Gastroesophageal sphincter (tissue), 4 donors: Measurements from ENCODE around the gene DTHD1. TPM values are rescaled to one million over a fixed set of nuclear protein-coding genes. Genes with fewer than 3 reads are reported as not detected.

ENCODE experiments used
- ATAC-seq: fragments of 150-250 bp; one replicate; pipeline ENCODE4 v1.9.1; 2016; ENCODE audit warnings: mild to moderate bottlenecking, moderate library complexity
- H3K27ac ChIP-seq, 4 donors: fragments of 200-600 bp; sonication (generic) in 3 of 4; 1 replicate in 3 of 4; 2 replicates in 1 of 4; pipeline ENCODE4 v1.5.1; 2016 to 2019
- H3K27me3 ChIP-seq: fragments of 200-600 bp; sonication (generic); one replicate; pipeline ENCODE4 v1.5.1; 2019
- H3K36me3 ChIP-seq, 2 donors: fragments of 200-600 bp; sonication (generic); one replicate each; pipeline ENCODE4 v1.5.1; 2019; ENCODE audit warnings: control low read depth in 1 of 2
- H3K4me1 ChIP-seq, 3 donors: fragments of 200-600 bp; sonication (generic); 1 replicate in 2 of 3; 2 replicates in 1 of 3; pipeline ENCODE4 v1.5.1; 2016 to 2019; ENCODE audit warnings: control low read depth in 2 of 3
- H3K4me3 ChIP-seq, 2 donors: fragments of 200-600 bp; sonication (generic); one replicate each; pipeline ENCODE4 v1.5.1; 2019; ENCODE audit warnings: mild to moderate bottlenecking in 1 of 2, moderate library complexity in 1 of 2
- H3K9me3 ChIP-seq, 3 donors: fragments of 200-600 bp; sonication (generic); one replicate each; pipeline ENCODE4 v1.5.1; 2017 to 2019; ENCODE audit warnings: control low read depth in 2 of 3
- EP300 ChIP-seq: sonication (generic); formaldehyde crosslinking; IDR thresholded peaks from one replicate; pipeline ENCODE4 v1.6.1; 2017; ENCODE audit warnings: antibody characterized with exemption, mild to moderate bottlenecking
- POLR2A ChIP-seq, 2 donors: fragments of 450-650 bp; IDR thresholded peaks; one replicate each; pipeline ENCODE4 v1.6.1; 2017; ENCODE audit warnings: antibody characterized with exemption in 2 of 2, mild to moderate bottlenecking in 2 of 2, moderate library complexity in 1 of 2
- POLR2AphosphoS5 ChIP-seq: sonication (generic); formaldehyde crosslinking; IDR thresholded peaks from one replicate; pipeline ENCODE4 v1.6.1; 2017; ENCODE audit warnings: antibody characterized with exemption
- WGBS, 2 donors: methylation state at CpG; one replicate each; pipeline ENCODE4 v1.1.5; 2018; ENCODE audit warnings: low coverage in 1 of 2; 5-methylcytosine and 5-hydroxymethylcytosine counted together
- total RNA-seq, 4 donors: library from RNA; depleted of rRNA; stranded (reverse); fragments of >200 nt; gene quantifications; one replicate each; pipeline ENCODE4 v1.1.0, GENCODE V29; 2016
- TF ChIP-seq, protein P1 (sequence below), 4 experiments: fragments of 200-600 bp in 2 of 4; fragments of 450-650 bp in 2 of 4; sonication (generic) in 1 of 4; IDR thresholded peaks; one replicate each; pipeline ENCODE4 v1.5.1; 2017 to 2019; ENCODE audit warnings: antibody characterized with exemption in 4 of 4, mild to moderate bottlenecking in 2 of 4, moderate library complexity in 2 of 4

The DTHD1 gene
- total RNA-seq, 4 donors from 2014 or later, result 0.15 to 0.81 TPM; not detected in 2

- H3K9me3 ChIP-seq, result no peaks in the 10 kb centered on the region
- ATAC-seq, result no peak
- H3K27ac ChIP-seq, result no peak overlapping the region
- H3K36me3 ChIP-seq, result no peaks in the 10 kb centered on the region
- H3K27me3 ChIP-seq, result peaks cover 8% of the 10 kb centered on the region
- no peaks in the 10 kb centered on the region for H3K4me1 ChIP-seq
- WGBS, 2 donors, result 62 to 67% methylated on average over 2 to 3 of the region's 4 CpGs
- TF ChIP-seq POLR2A (IDR thresholded peaks at IDR 0.05) (no peak), EP300 (no peak), POLR2AphosphoS5 (no peak)
- TF ChIP-seq, protein P1, sequence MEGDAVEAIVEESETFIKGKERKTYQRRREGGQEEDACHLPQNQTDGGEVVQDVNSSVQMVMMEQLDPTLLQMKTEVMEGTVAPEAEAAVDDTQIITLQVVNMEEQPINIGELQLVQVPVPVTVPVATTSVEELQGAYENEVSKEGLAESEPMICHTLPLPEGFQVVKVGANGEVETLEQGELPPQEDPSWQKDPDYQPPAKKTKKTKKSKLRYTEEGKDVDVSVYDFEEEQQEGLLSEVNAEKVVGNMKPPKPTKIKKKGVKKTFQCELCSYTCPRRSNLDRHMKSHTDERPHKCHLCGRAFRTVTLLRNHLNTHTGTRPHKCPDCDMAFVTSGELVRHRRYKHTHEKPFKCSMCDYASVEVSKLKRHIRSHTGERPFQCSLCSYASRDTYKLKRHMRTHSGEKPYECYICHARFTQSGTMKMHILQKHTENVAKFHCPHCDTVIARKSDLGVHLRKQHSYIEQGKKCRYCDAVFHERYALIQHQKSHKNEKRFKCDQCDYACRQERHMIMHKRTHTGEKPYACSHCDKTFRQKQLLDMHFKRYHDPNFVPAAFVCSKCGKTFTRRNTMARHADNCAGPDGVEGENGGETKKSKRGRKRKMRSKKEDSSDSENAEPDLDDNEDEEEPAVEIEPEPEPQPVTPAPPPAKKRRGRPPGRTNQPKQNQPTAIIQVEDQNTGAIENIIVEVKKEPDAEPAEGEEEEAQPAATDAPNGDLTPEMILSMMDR (IDR thresholded peaks at IDR 0.05), result no peak
- no peak overlapping the region for H3K4me3 ChIP-seq
Measured at GRCh38 chr4:36280555-36280954, 861 bp upstream of the DTHD1 start.

GRCh38 chr4:36282503-36283030, 1.2 kb downstream of the DTHD1 start:
- no peaks in the 10 kb centered on the region for H3K36me3 ChIP-seq
- ATAC-seq, result no peak
- no peaks in the 10 kb centered on the region for H3K4me1 ChIP-seq
- H3K27me3 ChIP-seq, result peaks cover 8% of the 10 kb centered on the region
- no peaks in the 10 kb centered on the region for H3K9me3 ChIP-seq
- H3K4me3 ChIP-seq, result no peak overlapping the region
- TF ChIP-seq EP300, result no peak
- no peak overlapping the region for H3K27ac ChIP-seq

GRCh38 chr4:36283912-36284465, 2.6 kb downstream of the DTHD1 start:
- Histone ChIP-seq H3K4me3 (no peak overlapping the region), H3K27me3 (peaks cover 8% of the 10 kb centered on the region), H3K9me3 (no peaks in the 10 kb centered on the region), H3K27ac (no peak overlapping the region), H3K36me3 (no peaks in the 10 kb centered on the region), H3K4me1 (no peaks in the 10 kb centered on the region)
- TF ChIP-seq EP300, result no peak
- TF ChIP-seq POLR2AphosphoS5, result no peak
- WGBS, 2 donors, result 72 to 100% methylated on average over 1 to 2 of the region's 2 CpGs
- ATAC-seq, result no peak

- WGBS, 2 donors, result 70 to 81% methylated on average over 6 of the region's 6 CpGs
- H3K27ac ChIP-seq, result no peak overlapping the region
- TF ChIP-seq POLR2A (IDR thresholded peaks at IDR 0.05) (no peak), POLR2AphosphoS5 (no peak), EP300 (no peak)
- TF ChIP-seq, protein P1 (IDR thresholded peaks at IDR 0.05), result no peak
- no peaks in the 10 kb centered on the region for H3K9me3 ChIP-seq
- no peaks in the 10 kb centered on the region for H3K4me1 ChIP-seq
- no peak for ATAC-seq
- H3K36me3 ChIP-seq, result no peaks in the 10 kb centered on the region
- no peak overlapping the region for H3K4me3 ChIP-seq
- H3K27me3 ChIP-seq, result no peaks in the 10 kb centered on the region
Measured at GRCh38 chr4:36285784-36286480, 4.5 kb downstream of the DTHD1 start.

- WGBS, 2 donors, result 76 to 88% methylated on average over 3 to 4 of the region's 4 CpGs
- H3K36me3 ChIP-seq, result no peaks in the 10 kb centered on the region
- no peaks in the 10 kb centered on the region for H3K4me1 ChIP-seq
- H3K27ac ChIP-seq, result no peak overlapping the region
- no peaks in the 10 kb centered on the region for H3K27me3 ChIP-seq
- ATAC-seq, result no peak
- TF ChIP-seq EP300 (no peak), POLR2AphosphoS5 (no peak), POLR2A (IDR thresholded peaks at IDR 0.05) (no peak)
- TF ChIP-seq, protein P1 (IDR thresholded peaks at IDR 0.05), result no peak
- no peak overlapping the region for H3K4me3 ChIP-seq
- H3K9me3 ChIP-seq, result no peaks in the 10 kb centered on the region
Measured at GRCh38 chr4:36286481-36286871, 5.1 kb downstream of the DTHD1 start.
